Caki2 (cell line): Measurements from ENCODE around the gene FOXF2. TPM values are rescaled to one million over a fixed set of nuclear protein-coding genes. Genes with fewer than 3 reads are reported as not detected.

Experiments used
- DNase-seq: peaks from one replicate; pipeline ENCODE4 v3.0.0-alpha.2; 2015; ENCODE audit warnings: low read depth
- in situ Hi-C: cut with HindIII; loops from 2 replicates; pipeline ENCODE4 v1.10.0; 2016; ENCODE audit warnings: low sequenced_read_pairs, low pct_unique_long_range_greater_than_20kb, mixed read lengths
- total RNA-seq: library from RNA; depleted of rRNA; stranded (reverse); fragments of >200 nt; shearing (Covaris generic); gene quantifications from 2 replicates; pipeline ENCODE4 v1.2.3, GENCODE V29; 2014; ENCODE audit warnings: low replicate concordance

The FOXF2 gene
- total RNA-seq, 1 experiment from 2014 or later = 14.1 TPM

- DNase-seq = no peak
- in situ Hi-C loops = loop anchor here (25.0 kb wide), 1 partner anchor 789 kb away; no protein-coding TSS in a partner anchor
Measured at GRCh38 chr6:1376653-1377052, 12.7 kb upstream of the FOXF2 start.

DNA sequence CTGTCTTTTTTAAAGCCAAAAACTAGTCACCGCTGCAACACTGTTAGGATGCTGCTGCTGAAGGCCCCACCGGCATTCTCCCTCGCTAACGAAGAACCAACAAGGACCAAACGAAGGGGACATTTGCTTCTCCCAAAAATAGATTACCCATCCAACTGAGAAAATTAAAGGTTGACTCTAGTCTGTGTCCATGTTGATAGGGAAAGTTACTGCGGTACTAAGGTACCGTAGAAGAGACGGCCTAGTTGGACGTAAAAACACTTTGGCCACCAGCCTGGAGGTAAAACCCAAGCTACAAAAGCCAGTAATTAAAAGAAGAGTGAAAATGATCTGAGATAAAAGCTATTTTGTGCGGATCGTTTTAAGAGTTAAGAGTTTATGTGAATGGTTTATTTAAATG lies 11.8 kb upstream of the FOXF2 start:
- in situ Hi-C loops = loop anchor here (25.0 kb wide), 1 partner anchor 790 kb away; no protein-coding TSS in a partner anchor
- no peak for DNase-seq

DNA sequence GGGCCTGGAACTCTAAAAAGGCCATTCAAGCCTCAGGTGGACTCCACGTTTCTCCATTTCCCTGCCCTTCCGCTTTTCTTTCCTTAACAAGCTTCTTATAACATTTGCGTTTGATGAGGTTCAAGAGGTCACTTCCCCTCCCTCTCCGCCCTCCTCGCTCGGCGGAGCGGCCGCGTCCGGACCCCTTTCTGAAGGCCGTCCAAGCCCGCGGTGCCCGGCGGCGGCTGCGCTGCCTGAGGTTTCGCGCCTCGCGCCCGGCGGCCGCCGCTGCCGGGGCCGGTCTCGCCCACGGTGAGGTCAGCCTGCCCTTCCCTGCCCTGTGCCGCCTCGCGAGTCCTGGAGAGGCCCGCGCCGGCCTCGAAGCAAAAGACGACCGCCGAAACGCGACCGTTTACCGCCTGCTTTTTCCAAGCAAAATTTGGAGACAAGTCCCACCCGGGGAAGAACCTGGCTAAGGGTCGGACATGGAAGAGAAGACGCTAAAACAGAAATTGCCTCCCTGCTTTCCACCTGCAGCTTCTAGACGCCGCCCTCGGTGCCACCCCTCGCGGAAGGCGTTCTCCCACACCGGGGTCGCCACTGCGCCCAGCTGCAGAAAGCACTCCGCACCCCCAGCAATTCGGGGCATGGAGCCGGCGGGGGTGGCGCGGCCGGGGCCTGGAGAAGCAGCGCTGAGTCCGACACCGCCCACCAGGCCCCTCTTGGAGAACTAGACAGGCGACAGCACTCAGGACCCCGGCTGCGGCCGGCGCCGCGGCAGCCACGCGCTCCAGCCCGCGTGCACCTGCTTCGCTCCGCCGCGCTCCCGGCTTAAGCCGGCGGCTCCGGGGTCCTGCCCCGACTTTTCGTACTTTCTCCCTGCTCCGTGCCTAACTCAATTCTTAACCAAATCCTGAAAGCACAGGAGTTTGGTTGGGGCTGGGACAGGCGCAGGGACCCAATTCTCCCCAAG lies 11.0 kb upstream of the FOXF2 start:
- in situ Hi-C loops = loop anchor here (25.0 kb wide), 1 partner anchor 791 kb away; no protein-coding TSS in a partner anchor
- DNase-seq = no peak

- in situ Hi-C loops = loop anchor here (25.0 kb wide), 1 partner anchor 792 kb away; no protein-coding TSS in a partner anchor
- no peak for DNase-seq
Measured at GRCh38 chr6:1379017-1379787, 10.2 kb upstream of the FOXF2 start.

DNA sequence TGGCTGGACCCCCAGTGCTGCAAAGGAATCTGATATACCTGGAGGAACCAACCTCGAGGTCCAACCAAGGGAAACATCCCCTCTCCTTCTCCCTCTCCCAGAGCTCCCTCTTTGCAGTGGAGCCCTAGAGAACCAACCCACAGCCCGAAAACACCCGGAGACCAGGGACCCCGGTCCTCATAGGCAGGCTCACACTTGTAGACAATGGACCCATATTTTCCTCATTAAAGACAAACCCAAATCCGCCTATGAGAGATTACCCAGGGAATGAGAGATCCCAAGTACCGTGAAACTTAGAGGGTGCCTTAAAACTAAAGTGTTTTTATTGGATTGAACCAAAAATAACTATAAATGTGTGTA lies 9.6 kb upstream of the FOXF2 start:
- no peak for DNase-seq
- in situ Hi-C loops = loop anchor here (25.0 kb wide), 1 partner anchor 792 kb away; no protein-coding TSS in a partner anchor

GRCh38 chr6:1380625-1381427 lies 8.6 kb upstream of the FOXF2 start:
- in situ Hi-C loops = loop anchor here (25.0 kb wide), 1 partner anchor 794 kb away; no protein-coding TSS in a partner anchor
- no peak for DNase-seq

DNA sequence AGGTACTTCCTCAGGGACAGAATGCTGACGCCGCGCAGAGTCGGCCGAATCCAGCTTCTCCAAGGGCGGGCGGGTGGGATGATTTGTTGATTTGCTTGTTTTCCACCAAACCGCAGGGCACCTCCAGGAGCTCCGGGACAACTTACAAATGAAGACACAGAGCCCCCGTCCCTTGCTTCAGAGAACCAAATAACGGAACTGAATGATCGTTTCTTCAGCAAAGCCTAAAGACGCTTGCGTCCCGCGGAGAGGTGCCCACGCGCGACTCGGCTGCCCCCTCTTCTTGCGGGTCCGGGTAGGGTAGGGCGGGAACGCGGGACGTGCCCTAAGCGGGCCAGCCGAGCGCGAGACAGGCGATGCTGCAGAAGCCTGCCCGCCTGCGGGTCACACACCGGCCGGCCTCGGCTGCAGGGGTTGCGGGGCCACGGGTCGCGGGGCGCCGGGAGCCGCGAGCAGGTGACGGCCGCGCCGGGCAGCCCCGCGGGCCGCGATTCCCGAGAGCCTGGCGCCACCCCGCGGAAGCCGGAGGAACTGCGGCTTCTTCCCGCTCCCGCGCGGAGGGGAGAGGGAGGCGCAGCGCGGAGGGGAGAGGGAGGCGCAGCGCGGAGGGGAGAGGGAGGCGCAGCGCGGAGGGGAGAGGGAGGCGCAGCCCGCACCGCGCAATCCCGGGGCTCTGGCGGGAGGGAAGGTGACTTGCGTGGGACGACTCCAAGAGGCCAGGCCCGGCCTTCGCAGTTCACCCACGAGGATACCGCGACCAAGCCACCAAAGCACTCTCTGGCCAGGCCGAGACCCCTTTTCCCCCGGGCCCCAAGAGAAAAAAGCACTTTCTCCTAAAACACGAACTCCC lies 7.7 kb upstream of the FOXF2 start:
- DNase-seq = peak; percentile 74
- in situ Hi-C loops = loop anchor here (25.0 kb wide), 1 partner anchor 794 kb away; no protein-coding TSS in a partner anchor

DNA sequence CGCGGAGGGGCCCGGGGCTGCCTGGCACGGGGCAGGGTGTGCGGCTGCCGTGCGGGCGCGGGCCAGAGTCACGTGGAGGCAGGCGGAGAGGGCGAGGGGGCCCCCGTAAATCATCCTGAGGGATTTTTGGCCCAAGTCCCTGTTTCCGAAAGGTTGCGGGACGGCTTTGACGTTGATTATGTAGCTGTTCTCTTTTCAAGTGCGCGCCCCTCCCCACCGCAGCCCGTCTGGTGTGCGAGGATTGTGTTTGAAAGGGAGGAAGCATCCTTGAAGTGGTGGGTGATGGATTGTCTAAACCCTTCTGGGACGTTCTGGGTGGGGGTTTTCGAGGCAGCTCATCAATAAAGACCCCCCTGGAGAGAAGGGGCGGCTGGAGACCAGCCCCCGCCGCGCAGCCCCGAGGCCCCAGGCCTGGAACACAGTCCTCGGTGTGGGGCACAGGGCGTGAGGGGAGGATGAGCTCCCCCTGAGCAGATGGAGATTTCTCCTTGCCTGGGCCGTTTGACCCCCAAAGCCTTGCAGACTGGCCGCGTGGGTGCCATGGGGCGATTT lies 7.0 kb upstream of the FOXF2 start:
- in situ Hi-C loops = loop anchor here (25.0 kb wide), 1 partner anchor 795 kb away; no protein-coding TSS in a partner anchor

GRCh38 chr6:1382883-1383728 lies 6.3 kb upstream of the FOXF2 start:
- in situ Hi-C loops = loop anchor here (25.0 kb wide), 1 partner anchor 796 kb away; no protein-coding TSS in a partner anchor
- DNase-seq = no peak

More for the DNA sequence above, 7.0 kb upstream of the FOXF2 start:
- DNase-seq = peak; percentile 13

- no peak for DNase-seq
- in situ Hi-C loops = loop anchor here (25.0 kb wide), 1 partner anchor 797 kb away; no protein-coding TSS in a partner anchor
Measured at GRCh38 chr6:1383729-1384548, 5.4 kb upstream of the FOXF2 start.

DNA sequence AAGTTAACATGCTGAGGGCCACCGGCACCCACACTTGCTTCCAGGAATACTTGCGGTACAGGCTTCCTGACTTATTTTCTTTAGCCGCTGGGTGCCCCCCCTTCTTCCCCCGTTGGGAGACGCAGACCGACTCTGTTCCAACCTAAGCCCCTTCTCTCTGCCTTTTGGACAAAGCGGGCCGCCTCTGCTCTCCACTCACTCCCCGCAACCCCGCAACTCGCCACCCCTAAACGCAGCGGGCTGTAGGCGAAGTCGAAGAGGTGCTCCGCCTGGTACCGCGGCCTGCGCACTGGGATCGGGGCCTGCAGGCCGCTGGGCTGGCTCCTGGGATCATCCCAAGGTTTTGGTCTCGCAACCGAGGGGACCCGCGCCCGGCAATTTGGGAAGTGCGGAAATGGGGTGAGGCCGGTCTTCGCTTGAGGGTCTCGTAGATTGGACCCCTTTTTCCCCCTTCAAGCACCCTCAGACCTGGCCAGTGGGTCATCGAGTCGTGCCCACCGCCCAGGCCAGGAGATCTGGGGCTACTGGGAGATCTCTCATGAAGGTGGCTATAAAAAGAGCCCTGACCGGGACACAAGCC lies 4.7 kb upstream of the FOXF2 start:
- in situ Hi-C loops = loop anchor here (25.0 kb wide), 1 partner anchor 797 kb away; no protein-coding TSS in a partner anchor
- no peak for DNase-seq

- in situ Hi-C loops = loop anchor here (25.0 kb wide), 1 partner anchor 798 kb away; no protein-coding TSS in a partner anchor
- DNase-seq = no peak
Measured at GRCh38 chr6:1385129-1386037, 4.0 kb upstream of the FOXF2 start.

- in situ Hi-C loops = loop anchor here (25.0 kb wide), 1 partner anchor 799 kb away; no protein-coding TSS in a partner anchor
- no peak for DNase-seq
Measured at GRCh38 chr6:1386038-1386709, 3.2 kb upstream of the FOXF2 start.
